Activated CD8-positive, alpha-beta memory T cell treated with anti-CD3 and anti-CD28 coated beads for 1 hour (primary cell): ENCODE data around the gene HADHA.

Experiments
- DNase-seq, 2 donors: peaks; one replicate each; pipeline ENCODE4 v3.0.0-alpha.2; 2020; ENCODE audit warnings: low read depth in 1 of 2; ENCODE audit errors: extremely low read depth in 1 of 2

Gene HADHA

GRCh38 chr2:26144953-26145680 is 99.3 kb downstream of the HADHA start:
- DNase-seq, result peak; percentile 8 to 28

GRCh38 chr2:26144031-26144430 is 100.4 kb downstream of the HADHA start:
- DNase-seq, result no peak

- no peak for DNase-seq
These were observed 103.2 kb downstream of the HADHA start for GRCh38 chr2:26141145-26141769.
